OCI-M2 (cell line): ENCODE measurements around the gene ZNF213.

Experiments used
- DNase-seq: peaks from one replicate; lab custom pipeline; 2025; ENCODE audit not compliant: unreplicated experiment; lab: John Stamatoyannopoulos, UW

ZNF213 gene

GRCh38 chr16:3099732-3100499 is 34.9 kb upstream of the ZNF213 start:
- DNase-seq, result no peak

GRCh38 chr16:3101018-3101840 is 33.6 kb upstream of the ZNF213 start:
- no peak for DNase-seq

GRCh38 chr16:3101841-3102470 is 32.9 kb upstream of the ZNF213 start:
- DNase-seq, result no peak

GRCh38 chr16:3106205-3106928 is 28.5 kb upstream of the ZNF213 start:
- DNase-seq, result peak; percentile 28

DNA sequence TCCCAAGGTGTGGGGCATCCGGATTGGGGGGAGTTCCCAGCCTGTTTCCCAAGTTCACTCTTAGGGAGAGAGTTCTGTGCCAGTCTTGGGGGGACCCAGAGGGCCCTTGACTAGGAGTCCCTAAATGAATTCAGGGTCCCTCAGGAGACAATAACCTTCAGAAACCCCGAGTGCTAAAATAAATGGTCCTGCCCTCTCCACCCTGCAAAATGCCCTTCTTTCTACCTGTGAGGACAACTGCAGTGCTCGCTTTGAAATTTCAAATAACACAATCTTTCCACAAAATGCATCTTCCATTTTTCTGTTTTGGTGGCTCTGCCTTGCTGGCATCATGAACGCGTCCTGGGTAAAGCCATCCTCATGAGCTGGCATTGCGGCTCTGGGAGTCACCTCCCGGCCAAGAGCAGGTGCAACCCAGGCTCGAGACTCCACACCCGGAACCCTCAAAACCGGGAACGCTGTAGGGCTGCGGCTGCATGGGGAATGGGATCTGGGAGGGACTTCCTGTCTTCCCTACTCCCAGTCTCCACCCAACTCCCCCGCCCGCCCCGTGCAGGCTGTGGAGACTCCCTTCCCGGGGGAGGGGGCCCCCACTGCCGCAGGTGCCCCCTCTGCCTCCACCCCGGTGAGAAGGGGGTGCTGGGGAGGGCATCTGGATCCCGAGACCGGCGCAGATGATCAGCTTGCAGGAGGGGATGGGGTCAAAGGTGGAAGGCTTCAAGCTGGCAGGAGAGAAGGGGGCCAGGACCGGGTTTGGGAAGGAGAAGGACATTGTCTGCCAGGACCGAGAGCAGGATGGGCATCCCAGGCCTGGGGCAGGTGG is 22.6 kb upstream of the ZNF213 start, which contains the start of gene ZNF205:
TSS of gene ZNF205 (plus strand) at position 529 of the 823 bp plus-strand sequence. CDS start 845 bp downstream, outside the sequence.
- no peak for DNase-seq

- DNase-seq, result no peak
Measured at GRCh38 chr16:3112881-3113574, 21.8 kb upstream of the ZNF213 start.

- DNase-seq, result no peak
Measured at GRCh38 chr16:3113765-3114479, 20.9 kb upstream of the ZNF213 start.

DNA sequence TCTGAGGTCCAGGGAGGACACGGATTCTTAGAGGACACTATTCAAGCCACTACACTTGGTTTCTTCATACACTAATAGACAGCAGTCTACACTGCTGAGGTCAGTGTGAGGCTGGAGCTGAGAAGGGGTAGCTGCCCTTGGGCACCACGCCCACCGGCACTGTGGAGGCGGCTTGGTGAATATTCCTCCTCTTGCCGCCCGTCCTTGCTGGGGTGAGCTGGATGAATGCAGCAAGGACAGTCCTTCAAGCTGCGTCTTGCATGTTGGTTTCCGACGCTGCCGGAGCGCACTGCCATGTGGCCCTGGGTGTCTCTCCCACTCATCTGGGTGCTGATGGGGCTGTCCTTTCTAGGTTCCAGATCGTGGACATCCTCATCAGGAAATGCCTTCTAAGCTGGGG is 19.8 kb upstream of the ZNF213 start:
- DNase-seq, result no peak

DNA sequence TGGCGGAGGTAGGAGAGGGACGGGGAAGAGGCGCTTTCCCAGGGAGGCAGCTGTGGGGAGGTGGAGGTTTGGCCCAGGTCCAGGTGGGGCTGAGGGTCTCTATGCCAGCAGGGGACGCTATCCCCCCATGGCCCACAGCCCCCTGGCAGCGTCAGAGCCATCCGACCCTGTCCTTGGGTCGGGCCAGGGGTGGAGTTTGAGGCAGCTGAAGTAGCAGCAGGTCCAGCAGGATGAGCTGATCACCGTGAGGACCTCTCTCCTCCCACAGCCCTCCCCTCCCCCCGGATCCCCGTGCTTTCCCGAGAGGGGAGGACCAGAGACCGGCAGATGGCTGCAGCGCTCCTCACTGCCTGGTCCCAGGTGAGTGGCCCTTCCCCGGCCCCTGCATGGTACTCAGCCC is 19.3 kb upstream of the ZNF213 start:
- DNase-seq, result no peak

DNA sequence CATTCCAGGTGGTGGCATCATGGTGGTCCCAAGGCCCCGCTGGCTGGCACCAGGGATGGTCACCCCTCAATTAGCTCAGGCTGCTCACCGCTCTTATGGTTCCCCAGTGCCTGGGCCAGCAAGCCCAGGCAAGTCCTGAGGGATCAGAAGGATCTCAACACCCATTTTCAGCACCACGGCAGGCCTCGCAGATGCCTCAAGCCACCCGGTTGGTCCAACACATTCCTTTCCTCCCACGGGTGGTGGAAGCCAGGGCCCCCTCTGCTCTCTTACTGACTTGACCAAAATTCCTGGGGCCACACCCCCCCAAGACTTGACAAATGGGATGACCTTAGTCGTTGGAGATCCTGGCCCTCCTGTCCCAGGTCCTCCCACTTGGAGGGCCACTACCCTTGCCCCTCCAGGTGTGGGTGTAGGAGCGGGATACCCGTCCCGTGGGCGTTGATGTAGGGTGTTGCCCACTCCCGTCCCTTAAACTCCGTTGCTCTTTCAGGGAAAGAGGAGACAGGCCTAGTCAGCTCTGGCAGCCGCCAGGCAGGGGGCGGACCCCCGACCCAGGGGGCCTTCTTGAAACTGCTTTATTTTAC is 16.5 kb upstream of the ZNF213 start:
- no peak for DNase-seq

DNA sequence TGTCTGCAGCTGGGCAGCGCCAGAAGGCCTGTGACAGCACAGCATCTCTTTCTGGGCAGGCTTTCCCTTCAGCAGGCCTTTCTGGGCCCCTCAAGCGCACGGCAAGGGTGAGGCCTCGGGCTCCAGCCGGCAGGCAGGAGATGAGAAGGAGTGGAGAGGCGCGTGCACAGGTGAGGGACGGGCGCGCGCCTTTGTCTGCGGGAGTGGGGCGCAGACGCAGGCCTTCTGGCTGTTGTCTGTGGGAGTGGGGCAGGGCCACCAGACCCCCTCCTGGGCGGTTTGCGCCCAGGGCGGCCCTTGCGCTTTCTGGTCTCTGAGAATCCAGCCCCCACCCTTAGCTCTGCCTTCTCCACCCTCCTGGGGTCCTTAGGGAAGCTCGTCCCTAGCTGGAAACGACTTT is 16.0 kb upstream of the ZNF213 start:
- DNase-seq, result no peak

- DNase-seq, result no peak
Measured at GRCh38 chr16:3119286-3119685, 15.5 kb upstream of the ZNF213 start.

DNA sequence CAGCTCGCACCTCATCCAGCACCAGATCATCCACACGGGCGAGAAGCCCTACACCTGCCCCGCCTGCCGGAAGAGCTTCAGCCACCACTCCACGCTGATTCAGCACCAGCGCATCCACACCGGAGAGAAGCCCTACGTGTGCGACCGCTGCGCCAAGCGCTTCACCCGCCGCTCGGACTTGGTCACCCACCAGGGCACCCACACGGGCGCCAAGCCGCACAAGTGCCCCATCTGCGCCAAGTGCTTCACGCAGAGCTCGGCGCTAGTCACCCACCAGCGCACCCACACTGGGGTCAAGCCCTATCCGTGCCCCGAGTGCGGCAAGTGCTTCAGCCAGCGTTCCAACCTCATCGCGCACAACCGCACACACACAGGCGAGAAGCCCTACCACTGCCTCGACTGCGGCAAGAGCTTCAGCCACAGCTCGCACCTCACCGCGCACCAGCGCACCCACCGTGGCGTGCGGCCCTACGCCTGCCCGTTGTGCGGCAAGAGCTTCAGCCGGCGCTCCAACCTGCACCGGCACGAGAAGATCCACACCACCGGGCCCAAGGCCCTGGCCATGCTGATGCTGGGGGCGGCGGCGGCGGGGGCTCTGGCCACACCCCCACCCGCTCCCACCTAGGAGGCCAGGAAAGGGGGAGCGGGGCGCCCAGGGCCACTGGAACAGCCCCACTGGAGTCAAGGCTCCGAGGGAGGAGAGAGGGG is 15.0 kb upstream of the ZNF213 start:
- DNase-seq, result no peak

DNA sequence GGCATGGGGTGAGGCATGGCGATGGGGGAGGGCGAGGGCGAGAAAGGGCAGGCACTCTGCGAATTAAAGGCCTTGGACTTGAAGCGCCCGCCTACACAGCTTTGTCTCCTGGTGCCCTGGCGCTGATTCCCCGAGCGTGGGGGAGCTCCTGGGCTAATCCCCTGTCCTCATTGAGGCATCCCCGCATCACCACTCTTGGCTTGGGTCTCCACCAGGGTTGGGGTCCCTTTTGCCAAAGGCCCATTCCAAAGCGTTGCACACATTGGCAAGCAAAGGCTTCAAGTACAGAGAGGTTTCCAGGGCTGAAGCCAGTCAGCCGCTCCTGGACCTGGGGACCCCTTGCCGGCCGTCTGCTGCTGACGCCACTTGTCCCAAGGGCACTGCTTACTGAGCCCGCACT is 14.4 kb upstream of the ZNF213 start:
- no peak for DNase-seq

DNA sequence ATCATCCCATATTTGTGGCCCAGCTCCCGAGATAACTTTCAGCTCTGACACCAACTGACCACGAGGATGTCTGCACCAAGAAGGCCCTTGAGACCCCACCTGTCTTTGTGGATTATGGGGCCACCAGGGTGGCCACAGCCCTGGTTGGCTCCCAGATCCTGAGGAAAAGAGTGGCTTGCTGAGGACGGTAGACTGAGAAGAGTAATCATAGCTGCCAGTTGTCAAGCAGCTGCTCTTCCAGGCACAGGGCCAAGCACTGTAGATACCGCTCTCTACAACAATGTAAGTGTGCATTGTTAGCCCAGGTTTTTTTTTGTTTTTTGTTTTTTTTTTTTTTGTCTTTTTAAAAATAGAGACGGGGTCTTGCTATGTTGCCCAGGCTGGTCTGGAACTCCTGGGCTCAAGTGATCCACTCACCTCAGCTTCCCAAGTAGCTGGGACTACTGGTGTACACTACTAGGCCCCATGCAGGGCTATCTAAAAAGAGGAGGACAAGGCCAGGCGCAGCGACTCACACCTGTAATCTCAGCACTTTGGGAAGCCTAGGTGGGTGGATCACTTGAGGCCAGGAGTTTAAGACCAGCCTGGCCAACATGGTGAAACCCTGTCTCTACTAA is 12.9 kb upstream of the ZNF213 start:
- no peak for DNase-seq

GRCh38 chr16:3122926-3123570 is 11.8 kb upstream of the ZNF213 start:
- no peak for DNase-seq
